CD4-positive, alpha-beta T cell treated with Interleukin-15 for 1 hour (primary cell): Measurements from ENCODE around the gene NDST3.
"Not testable (repeated sequence)": the region's sequence is repeated elsewhere in the genome, so short reads cannot be mapped to it uniquely, and the experiment has no call there.

Source experiments
- DNase-seq: peaks from one replicate; pipeline ENCODE4 v3.0.0-alpha.2; 2020

NDST3 gene

DNA sequence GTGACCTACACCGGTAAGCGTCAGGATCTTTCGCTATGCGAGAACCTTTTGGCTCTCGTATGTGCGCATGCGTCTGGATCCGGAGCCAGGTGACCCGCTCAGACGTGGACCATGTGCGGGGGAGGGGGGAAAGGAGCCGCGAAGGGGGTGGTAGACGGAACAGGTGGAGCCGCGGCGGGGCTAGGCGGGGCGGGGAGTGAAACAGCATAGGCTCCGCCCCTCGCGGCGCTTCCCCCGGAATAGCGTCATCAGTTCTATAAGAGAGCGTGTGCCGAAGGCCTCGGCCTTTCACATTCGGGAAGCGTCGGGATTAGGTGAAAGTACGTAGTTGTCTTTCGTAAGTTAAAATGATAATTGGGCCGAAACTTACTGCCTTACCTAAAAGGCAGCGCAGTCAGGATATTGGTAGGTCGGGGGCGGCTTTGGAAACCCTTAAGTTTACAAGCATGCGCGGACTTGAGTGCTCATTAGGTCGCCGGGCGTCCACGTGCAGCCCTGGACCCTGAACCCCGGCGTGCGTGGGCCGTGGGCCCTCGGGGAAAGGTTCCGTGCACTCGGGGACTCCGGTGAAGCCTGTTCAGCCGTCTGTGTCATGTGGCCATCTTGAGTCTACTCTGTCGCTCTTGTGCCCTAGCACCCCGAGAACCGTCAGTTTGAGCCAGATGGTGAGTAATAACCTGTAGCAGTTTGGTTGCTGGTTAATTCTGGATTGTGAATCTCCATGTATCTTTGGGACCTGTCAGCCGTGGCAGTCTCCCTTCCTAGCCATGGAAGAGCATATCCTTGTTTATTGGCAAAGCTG is 244.4 kb downstream of the NDST3 start:
- DNase-seq, result peak; percentile 99

DNA sequence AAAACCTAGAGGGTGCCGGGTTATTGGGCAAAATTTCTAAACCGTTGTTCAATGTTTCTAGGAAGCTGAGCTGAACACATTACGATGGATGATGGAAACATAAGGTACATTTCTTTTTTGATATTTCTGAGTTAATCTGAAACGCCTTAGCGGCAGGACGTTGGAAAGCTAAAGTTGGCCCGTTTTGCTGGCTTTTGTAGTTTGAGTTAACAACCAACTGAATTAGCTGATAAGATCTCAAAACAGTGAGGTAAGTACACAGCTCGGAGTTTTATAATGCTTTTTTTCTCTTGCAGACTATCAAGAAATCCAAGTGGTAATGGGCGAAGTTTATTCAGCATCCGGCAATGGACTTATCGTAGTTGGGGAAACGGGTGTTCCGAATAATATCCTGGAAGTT is 245.0 kb downstream of the NDST3 start:
- DNase-seq, result no peak

DNA sequence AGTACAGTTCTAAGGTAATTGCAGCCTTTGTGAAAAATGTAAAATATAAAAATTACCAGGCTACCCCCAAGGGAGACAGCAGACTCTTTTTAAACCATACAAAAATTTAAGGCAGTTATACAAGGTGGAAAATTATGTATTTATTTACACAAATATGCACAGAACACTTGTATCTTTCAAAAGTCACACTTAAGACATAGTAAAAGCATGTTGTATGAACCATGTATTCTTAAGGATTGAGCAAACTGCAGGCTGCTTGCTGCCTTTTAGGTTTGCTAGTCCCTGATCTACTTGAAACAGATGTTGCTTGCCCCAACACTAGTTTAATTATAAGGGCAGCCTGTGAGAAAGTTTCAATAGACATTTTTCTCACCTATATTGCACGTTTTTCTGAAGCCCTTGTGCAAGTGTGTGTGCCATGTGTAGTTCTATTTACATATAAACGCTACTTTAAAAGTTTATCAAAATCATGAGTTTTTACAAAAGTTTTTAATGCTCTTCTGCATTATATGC is 245.7 kb downstream of the NDST3 start:
- DNase-seq, result no peak

DNA sequence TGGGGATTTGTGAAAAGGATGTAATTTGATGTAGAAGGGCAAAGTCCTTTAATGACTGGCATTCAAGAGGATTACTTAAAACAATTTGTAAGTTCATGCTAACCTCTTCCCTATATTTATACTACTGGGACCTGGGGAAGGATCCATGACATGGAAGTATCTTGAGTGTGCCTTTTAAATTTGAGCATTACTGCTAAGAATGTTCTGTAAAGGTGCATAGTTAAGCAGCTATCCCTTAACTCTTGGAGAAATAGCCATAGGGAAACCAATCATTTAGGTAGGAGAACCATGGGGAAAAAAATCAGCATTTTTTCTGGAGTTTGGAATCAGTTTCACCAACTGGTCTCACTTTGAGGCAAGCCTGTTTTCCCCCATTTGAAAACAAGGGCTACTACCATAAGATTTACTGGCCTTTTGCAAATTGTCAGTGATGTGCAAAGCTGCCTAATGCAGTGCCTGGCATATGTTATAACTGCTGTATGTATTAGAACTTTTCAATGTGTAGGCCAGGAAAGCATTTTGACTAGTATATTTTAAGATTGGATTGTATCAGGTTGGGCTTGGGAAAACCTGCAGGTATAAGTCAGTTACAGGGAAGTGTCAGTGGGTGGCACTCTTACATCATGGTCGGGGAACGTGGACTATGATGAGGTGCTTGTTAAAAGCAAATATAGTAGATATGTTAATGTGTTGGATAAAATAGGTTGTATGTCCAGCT is 246.4 kb downstream of the NDST3 start:
- DNase-seq, result peak; percentile 49

DNA sequence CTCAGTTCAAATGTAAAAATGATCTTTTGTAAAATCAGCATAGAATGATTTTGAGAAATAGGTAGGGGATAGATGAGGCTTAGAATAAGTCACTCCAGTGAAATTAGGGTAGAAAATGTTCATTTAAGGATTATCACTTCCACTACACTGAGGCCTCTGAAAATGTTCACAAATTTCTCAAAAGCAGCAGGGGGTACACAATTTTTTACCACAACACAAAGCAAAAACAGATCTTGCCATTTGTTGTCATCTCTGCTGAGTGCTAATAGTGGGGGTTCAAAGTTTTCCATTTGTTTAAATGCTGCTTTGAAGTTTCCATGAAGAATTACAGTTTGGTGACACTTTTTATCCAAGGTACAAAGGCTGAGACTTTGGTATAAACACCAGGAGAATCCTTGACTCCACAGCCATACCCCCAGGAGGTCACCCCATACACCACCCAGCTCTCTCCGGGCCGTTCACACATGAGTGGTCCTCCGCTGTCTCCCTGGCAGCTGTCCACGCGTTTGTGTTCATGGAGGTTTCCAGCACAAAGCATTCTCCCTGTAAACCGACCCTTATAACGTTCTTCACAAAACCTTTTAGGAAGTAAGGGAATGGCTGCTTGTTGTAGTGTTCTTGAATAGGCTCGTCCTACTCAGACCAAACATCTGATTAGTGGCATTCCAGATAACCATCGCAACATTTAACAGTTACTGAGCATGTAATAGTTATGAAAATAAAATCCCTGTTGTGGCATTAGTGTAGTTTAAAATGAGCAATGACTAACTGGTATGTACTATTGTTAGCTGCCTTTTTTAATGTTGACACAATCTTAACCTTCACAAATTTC is 247.5 kb downstream of the NDST3 start:
- no peak for DNase-seq

DNA sequence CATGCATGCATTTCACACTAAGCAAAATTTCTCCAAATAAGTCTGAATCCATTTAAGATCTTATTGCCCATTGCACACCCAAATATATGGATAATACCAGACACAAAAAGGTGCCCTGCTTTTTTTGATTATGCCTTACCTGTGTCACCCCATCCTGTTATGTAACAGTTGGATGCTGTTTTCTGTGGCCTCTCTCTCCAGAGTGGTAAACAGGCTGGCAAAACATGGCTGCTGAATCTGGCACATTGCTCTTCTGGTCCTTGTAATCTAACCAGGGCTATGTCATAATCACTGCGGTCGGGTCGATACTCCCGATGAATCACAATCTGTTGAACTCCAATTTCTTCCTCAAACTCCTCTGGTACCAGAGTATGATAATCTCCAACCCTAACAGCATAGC is 248.4 kb downstream of the NDST3 start:
- DNase-seq, result no peak

DNA sequence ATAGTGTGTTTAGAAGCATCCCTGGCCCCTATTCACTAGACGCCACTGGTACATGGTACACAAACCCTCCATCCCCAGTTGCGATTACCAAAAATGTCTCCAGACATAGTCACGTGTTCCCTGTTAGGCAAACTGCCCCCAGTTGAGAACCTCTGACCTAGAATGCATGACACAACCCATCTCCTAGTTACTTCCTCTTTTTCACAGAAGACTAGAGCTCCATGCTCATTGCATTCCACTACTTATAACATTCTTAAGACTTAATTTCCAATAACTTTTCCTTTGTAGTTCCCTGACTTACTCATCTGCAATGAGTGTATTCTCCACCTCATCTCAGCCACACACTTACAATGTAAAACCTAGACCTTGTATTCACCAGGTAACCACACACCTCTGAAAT is 249.9 kb downstream of the NDST3 start:
- DNase-seq, result no peak

DNA sequence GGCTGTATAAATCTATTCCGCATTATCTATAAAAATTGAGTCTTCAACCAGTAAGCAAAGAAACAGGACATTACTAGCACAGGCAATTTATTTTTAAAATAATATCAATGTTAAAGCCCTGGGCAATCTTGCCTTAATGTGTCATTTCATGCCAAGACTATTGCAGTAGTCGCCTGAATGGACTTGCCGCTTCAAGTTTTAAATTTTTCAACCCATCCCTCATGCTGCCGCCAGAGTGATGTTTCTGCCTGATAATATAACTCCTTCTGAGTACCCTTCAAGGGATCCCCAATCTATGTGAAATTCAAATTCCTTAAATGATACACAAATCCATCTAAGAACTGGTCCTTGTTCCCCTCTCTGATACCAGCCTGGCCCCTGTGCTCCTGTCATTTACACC is 251.6 kb downstream of the NDST3 start:
- no peak for DNase-seq

DNA sequence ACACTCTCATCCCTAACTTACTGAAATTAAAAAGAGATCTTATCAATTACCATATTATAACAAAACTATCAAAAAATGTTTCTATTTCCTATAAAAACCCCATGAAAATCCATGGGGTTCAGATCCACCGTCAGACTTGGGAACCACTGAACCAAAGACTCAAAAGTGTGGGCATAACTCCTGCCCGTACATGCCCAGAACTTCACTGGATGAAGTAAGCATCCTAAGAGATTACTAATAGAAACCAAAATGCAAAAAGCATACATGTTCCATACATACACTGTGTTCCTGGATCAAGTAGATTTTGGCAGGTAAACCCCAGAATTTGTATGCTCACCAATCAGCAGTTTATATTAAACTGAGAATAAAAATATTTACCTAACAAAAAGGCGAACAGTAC is 252.4 kb downstream of the NDST3 start:
- DNase-seq, result no peak

DNA sequence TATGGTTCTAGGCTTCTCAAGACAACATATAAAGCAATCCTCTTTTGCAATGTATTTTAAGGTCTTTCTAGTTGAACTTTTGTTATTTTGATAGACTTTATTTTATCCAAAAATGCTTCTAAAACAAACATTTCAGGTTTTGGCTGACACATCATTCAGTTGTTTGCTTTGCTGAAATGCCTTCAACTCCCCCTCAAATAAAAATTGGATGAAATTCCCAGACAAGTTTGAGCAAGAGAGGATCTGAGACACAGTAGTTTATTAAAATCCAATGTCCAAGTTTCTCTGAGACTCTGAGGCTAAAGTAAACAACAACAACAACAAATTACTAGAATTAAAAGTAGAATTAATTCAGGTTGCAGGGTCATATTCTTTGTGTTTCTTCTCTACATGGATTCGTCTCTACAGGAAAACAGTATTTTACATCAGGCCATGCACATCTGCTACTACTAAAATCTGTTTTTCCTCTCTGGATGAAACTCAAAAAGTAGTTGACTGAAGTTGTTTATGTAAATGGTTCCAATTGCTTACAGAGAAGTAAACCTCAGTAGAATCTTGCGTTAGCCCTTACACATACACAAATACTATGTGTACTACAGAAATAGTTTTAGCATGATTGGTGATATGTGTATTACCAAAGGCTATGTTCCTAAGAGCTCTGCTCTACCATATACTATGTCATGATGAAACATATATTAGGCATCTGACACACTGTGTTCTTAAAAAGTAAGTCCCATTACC is 253.6 kb downstream of the NDST3 start:
- no peak for DNase-seq

DNA sequence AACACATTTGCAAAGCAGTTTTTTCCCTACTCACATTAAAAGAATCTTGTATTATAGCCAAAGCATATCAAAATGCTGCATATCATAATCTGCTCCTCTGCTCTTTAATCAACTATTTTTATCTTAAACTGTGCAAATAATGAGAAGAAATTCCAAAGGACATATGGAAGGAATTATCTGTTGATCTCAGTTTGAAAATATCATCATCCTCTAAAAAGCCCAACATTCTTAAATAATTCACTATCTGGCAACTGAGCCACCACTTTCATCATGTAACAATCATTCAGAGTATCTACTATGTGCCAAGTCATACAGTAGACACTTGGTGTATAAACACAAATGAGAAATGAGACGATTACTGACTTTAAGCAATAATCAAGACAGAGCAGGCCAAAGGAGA is 255.5 kb downstream of the NDST3 start:
- DNase-seq, result no peak

DNA sequence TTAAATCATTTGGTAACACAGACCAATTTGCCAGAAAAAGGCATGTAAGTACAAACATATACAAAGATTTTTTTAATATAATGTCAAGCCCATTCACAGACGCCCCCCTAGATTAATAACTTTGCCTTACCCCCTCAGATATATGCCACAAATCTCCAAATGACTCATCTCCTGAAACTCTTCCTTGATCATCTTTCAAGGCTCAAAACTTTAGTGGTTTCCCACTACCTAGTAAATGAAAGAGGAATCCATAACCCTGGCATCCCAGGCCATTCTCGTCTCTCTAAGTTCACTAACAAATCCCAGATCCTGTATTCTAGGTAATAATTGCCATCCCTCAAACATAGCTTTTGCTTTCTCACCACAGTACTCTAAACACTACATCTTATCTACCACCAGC is 256.7 kb downstream of the NDST3 start:
- DNase-seq, result no peak

DNA sequence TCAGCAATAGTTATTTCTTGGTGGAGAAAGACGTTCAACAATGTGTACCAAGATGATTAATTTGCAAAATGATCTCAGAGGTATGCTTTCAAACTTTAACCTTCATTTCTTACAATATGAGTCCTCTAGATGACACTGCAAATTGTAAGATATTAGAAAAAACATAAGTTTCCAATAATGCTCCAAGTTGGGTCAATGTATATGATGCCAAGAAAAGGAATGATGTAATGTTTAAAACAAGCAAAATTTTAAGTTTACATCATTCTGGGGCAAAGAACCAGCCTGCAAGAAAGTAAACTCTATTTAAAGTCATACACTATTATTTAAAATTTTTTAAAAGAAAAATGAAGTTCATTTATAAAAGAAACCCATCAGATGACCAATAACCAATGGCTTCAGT is 262.4 kb downstream of the NDST3 start:
- no peak for DNase-seq

DNA sequence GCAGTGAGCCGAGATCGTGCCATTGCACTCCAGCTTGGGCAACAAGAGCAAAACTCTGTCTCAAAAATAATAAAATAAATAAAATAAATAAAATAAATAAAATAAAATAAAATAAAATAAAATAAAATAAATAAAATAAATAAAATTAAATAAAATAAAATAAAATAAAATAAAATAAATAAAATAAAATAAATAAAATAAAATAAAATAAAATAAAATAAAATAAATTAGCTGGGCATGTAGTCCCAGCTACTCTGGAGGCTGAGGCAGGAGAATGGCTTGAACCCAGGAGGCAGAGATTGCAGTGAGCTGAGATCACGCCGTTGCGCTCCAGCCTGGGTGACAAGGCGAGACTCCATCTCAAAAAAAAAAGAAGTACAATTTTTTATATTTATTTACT is 265.3 kb downstream of the NDST3 start:
- not testable (repeated sequence) for DNase-seq

DNA sequence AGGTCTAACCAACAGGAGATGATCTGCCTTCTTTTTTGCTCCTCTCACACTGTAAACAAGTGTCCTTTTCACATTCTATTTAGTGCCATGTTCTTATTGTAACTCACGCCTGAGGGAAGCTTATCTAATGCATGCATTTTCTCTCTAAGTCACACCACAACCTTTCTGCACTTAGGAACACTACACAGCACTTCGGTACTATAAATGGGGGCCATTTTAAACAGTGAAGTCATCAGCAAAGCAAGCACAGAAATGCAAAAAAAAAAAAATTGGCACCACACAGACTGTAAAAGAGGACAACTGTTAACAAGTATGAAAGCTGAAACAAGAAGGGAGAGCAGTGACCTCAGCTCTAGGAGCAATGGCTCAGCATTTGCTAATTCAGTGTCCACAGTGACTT is 273.4 kb downstream of the NDST3 start:
- DNase-seq, result no peak
